MG63 (cell line): ENCODE measurements around the gene PCDH15. TPM values are rescaled to one million over a fixed set of nuclear protein-coding genes. Genes with fewer than 3 reads are reported as not detected.
"Not testable (repeated sequence)": the region's sequence is repeated elsewhere in the genome, so short reads cannot be mapped to it uniquely, and the experiment has no call there.

Experiments
- DNase-seq: peaks from one replicate; pipeline ENCODE4 v3.0.0-alpha.2; 2020
- H3K27me3 ChIP-seq: fragments of 250-450 bp; sonication (Bioruptor Pico); 2 replicates; pipeline ENCODE4 v1.5.1; 2020; ENCODE audit warnings: mild to moderate bottlenecking, moderate library complexity
- H3K36me3 ChIP-seq: fragments of 250-450 bp; sonication (Bioruptor Pico); 2 replicates; pipeline ENCODE4 v1.5.1; 2020; ENCODE audit warnings: mild to moderate bottlenecking, moderate library complexity
- H3K4me3 ChIP-seq: fragments of 250-450 bp; sonication (Bioruptor Pico); 2 replicates; pipeline ENCODE4 v1.5.1; 2020; ENCODE audit warnings: mild to moderate bottlenecking, moderate library complexity
- H3K9me3 ChIP-seq: fragments of 250-450 bp; sonication (Bioruptor Pico); 2 replicates; pipeline ENCODE4 v1.5.1; 2020; ENCODE audit warnings: mild to moderate bottlenecking, moderate library complexity
- total RNA-seq: library from RNA; depleted of rRNA; stranded (reverse); fragments of >200 nt; shearing (Covaris generic); gene quantifications from 2 replicates; pipeline ENCODE4 v1.2.3, GENCODE V29; 2014; ENCODE audit warnings: low replicate concordance

Gene PCDH15
- total RNA-seq, 1 experiment from 2014 or later, result not detected

- no peak for DNase-seq
- Histone ChIP-seq H3K27me3 (no peaks in the 10 kb centered on the region), H3K4me3 (no peak overlapping the region), H3K9me3 (no peaks in the 10 kb centered on the region), H3K36me3 (no peaks in the 10 kb centered on the region)
Measured at GRCh38 chr10:54501929-54502328, 299.1 kb downstream of the PCDH15 start.

GRCh38 chr10:54496852-54497251 is 304.2 kb downstream of the PCDH15 start:
- no peak for DNase-seq

GRCh38 chr10:54487743-54488142 is 313.3 kb downstream of the PCDH15 start:
- Histone ChIP-seq H3K36me3 (no peaks in the 10 kb centered on the region), H3K27me3 (no peaks in the 10 kb centered on the region), H3K4me3 (no peak overlapping the region), H3K9me3 (no peaks in the 10 kb centered on the region)
- no peak for DNase-seq

More at GRCh38 chr10:54496852-54497251, 304.2 kb downstream of the PCDH15 start:
- H3K9me3 ChIP-seq, result no peaks in the 10 kb centered on the region
- H3K4me3 ChIP-seq, result no peak overlapping the region
- H3K36me3 ChIP-seq, result no peaks in the 10 kb centered on the region
- no peaks in the 10 kb centered on the region for H3K27me3 ChIP-seq

GRCh38 chr10:54485971-54486370 is 315.1 kb downstream of the PCDH15 start:
- Histone ChIP-seq H3K36me3 (no peaks in the 10 kb centered on the region), H3K4me3 (no peak overlapping the region), H3K27me3 (no peaks in the 10 kb centered on the region), H3K9me3 (no peaks in the 10 kb centered on the region)
- DNase-seq, result no peak

- DNase-seq, result no peak
- Histone ChIP-seq H3K27me3 (no peaks in the 10 kb centered on the region), H3K4me3 (no peak overlapping the region), H3K9me3 (no peaks in the 10 kb centered on the region), H3K36me3 (no peaks in the 10 kb centered on the region)
Measured at GRCh38 chr10:54484186-54484585, 316.8 kb downstream of the PCDH15 start.

GRCh38 chr10:54478601-54479000 is 322.4 kb downstream of the PCDH15 start:
- Histone ChIP-seq H3K9me3 (no peaks in the 10 kb centered on the region), H3K4me3 (no peak overlapping the region), H3K36me3 (no peaks in the 10 kb centered on the region), H3K27me3 (no peaks in the 10 kb centered on the region)
- no peak for DNase-seq

- DNase-seq, result no peak
- H3K9me3 ChIP-seq, result no peaks in the 10 kb centered on the region
- no peaks in the 10 kb centered on the region for H3K36me3 ChIP-seq
- no peaks in the 10 kb centered on the region for H3K27me3 ChIP-seq
- no peak overlapping the region for H3K4me3 ChIP-seq
Measured at GRCh38 chr10:54477738-54478137, 323.3 kb downstream of the PCDH15 start.

GRCh38 chr10:54470324-54470631 is 330.8 kb downstream of the PCDH15 start:
- Histone ChIP-seq H3K4me3 (no peak overlapping the region), H3K36me3 (no peaks in the 10 kb centered on the region), H3K9me3 (no peaks in the 10 kb centered on the region), H3K27me3 (no peaks in the 10 kb centered on the region)
- DNase-seq, result no peak

GRCh38 chr10:54469587-54470323 is 331.3 kb downstream of the PCDH15 start:
- Histone ChIP-seq H3K4me3 (no peak overlapping the region), H3K36me3 (no peaks in the 10 kb centered on the region), H3K27me3 (no peaks in the 10 kb centered on the region), H3K9me3 (no peaks in the 10 kb centered on the region)
- no peak for DNase-seq

GRCh38 chr10:54454271-54454670 is 346.8 kb downstream of the PCDH15 start:
- no peaks in the 10 kb centered on the region for H3K9me3 ChIP-seq
- no peak overlapping the region for H3K4me3 ChIP-seq
- no peaks in the 10 kb centered on the region for H3K27me3 ChIP-seq
- no peak for DNase-seq
- no peaks in the 10 kb centered on the region for H3K36me3 ChIP-seq

GRCh38 chr10:54449056-54449455 is 352.0 kb downstream of the PCDH15 start:
- H3K4me3 ChIP-seq, result no peak overlapping the region

GRCh38 chr10:54444170-54444569 is 356.9 kb downstream of the PCDH15 start:
- no peak for DNase-seq
- no peaks in the 10 kb centered on the region for H3K27me3 ChIP-seq
- H3K36me3 ChIP-seq, result no peaks in the 10 kb centered on the region
- no peaks in the 10 kb centered on the region for H3K9me3 ChIP-seq
- H3K4me3 ChIP-seq, result no peak overlapping the region

More at GRCh38 chr10:54449056-54449455, 352.0 kb downstream of the PCDH15 start:
- Histone ChIP-seq H3K27me3 (no peaks in the 10 kb centered on the region), H3K9me3 (no peaks in the 10 kb centered on the region), H3K36me3 (no peaks in the 10 kb centered on the region)
- no peak for DNase-seq

GRCh38 chr10:54441275-54441674 is 359.8 kb downstream of the PCDH15 start:
- no peaks in the 10 kb centered on the region for H3K27me3 ChIP-seq
- H3K4me3 ChIP-seq, result no peak overlapping the region
- H3K9me3 ChIP-seq, result no peaks in the 10 kb centered on the region
- H3K36me3 ChIP-seq, result no peaks in the 10 kb centered on the region
- DNase-seq, result no peak

- DNase-seq, result no peak
- H3K27me3 ChIP-seq, result no peaks in the 10 kb centered on the region
- H3K36me3 ChIP-seq, result no peaks in the 10 kb centered on the region
- H3K9me3 ChIP-seq, result no peaks in the 10 kb centered on the region
- no peak overlapping the region for H3K4me3 ChIP-seq
Measured at GRCh38 chr10:54434782-54435181, 366.2 kb downstream of the PCDH15 start.

- Histone ChIP-seq H3K4me3 (no peak overlapping the region), H3K36me3 (no peaks in the 10 kb centered on the region), H3K27me3 (no peaks in the 10 kb centered on the region), H3K9me3 (no peaks in the 10 kb centered on the region)
- DNase-seq, result no peak
Measured at GRCh38 chr10:54415483-54415882, 385.5 kb downstream of the PCDH15 start.

- H3K9me3 ChIP-seq, result no peaks in the 10 kb centered on the region
- H3K27me3 ChIP-seq, result 0 out of 2 replicates have a peak, but pooled peaks cover 5% of the 10 kb centered on the region
- H3K36me3 ChIP-seq, result no peaks in the 10 kb centered on the region
- no peak overlapping the region for H3K4me3 ChIP-seq
- DNase-seq, result no peak
Measured at GRCh38 chr10:54402576-54402975, 398.5 kb downstream of the PCDH15 start.

- H3K4me3 ChIP-seq, result no peak overlapping the region
- DNase-seq, result no peak
- no peaks in the 10 kb centered on the region for H3K36me3 ChIP-seq
Measured at GRCh38 chr10:54396031-54396430, 405.0 kb downstream of the PCDH15 start.

GRCh38 chr10:54394598-54394997 is 406.4 kb downstream of the PCDH15 start:
- not testable (repeated sequence) for H3K9me3 ChIP-seq, DNase-seq, H3K36me3 ChIP-seq, H3K4me3 ChIP-seq, H3K27me3 ChIP-seq

More at GRCh38 chr10:54396031-54396430, 405.0 kb downstream of the PCDH15 start:
- 0 out of 2 replicates have a peak, but pooled peaks cover 10% of the 10 kb centered on the region for H3K27me3 ChIP-seq
- H3K9me3 ChIP-seq, result no peaks in the 10 kb centered on the region
